HEK293 (cell line): ENCODE results near the gene DBH.

Experiments used
- CTCF ChIA-PET: fragments of 350-600 bp; formaldehyde crosslinking; extraction: SDS; loops from one replicate; lab custom pipeline; 2021; ENCODE audit warnings: antibody characterized with exemption; lab: Yijun Ruan, JAX
- POLR2A ChIA-PET: fragments of 300-600 bp; formaldehyde crosslinking; extraction: SDS; loops from one replicate; lab custom pipeline; 2020; ENCODE audit warnings: antibody characterized with exemption, inconsistent platforms; lab: Yijun Ruan, JAX
- H3K27ac ChIP-seq: fragments of 200-500 bp; sonication (Bioruptor generic); 2 replicates; pipeline ENCODE4 v1.5.1; 2014; ENCODE audit warnings: low read depth, low read length, control low read depth, inconsistent platforms; ENCODE audit errors: extremely low read depth
- H3K36me3 ChIP-seq, 2 experiments: fragments of 200-500 bp in 1 of 2; sonication (Bioruptor generic) in 1 of 2; 1 replicate in 1 of 2; 2 replicates in 1 of 2; pipeline ENCODE4 v1.5.1; 2014 to 2017; ENCODE audit warnings: inconsistent platforms in 2 of 2, low read length in 2 of 2; ENCODE audit not compliant: control insufficient read depth in 2 of 2, insufficient read depth in 1 of 2
- H3K4me1 ChIP-seq: fragments of 200-500 bp; sonication (Bioruptor generic); 2 replicates; pipeline ENCODE4 v1.5.1; 2014; ENCODE audit warnings: mild to moderate bottlenecking, low read length, inconsistent platforms; ENCODE audit not compliant: control insufficient read depth, insufficient read depth
- H3K4me3 ChIP-seq: 2 replicates; pipeline ENCODE4 v1.5.1; 2011; ENCODE audit warnings: low read depth, mild to moderate bottlenecking, control low read depth, low read length, moderate library complexity
- H3K9me3 ChIP-seq: fragments of 200-500 bp; sonication (Bioruptor generic); 2 replicates; pipeline ENCODE4 v1.5.1; 2014; ENCODE audit warnings: low read depth, low read length, inconsistent platforms; ENCODE audit not compliant: control insufficient read depth, insufficient read depth
- KLF1 ChIP-seq: fragments of 450-650 bp; formaldehyde crosslinking; IDR thresholded peaks from 2 replicates; pipeline ENCODE4 v1.5.1; 2016; ENCODE audit warnings: missing biosample characterization, missing genetic modification characterization
- MEIS1 ChIP-seq: sonication (generic); formaldehyde crosslinking; IDR thresholded peaks from 2 replicates; pipeline ENCODE4 v1.8.1; 2022; ENCODE audit warnings: missing genetic modification reagents, mild to moderate bottlenecking, borderline replicate concordance
- MYNN ChIP-seq: fragments of 450-650 bp; formaldehyde crosslinking; IDR thresholded peaks from 2 replicates; pipeline ENCODE4 v1.5.1; 2016; ENCODE audit warnings: missing biosample characterization, missing genetic modification characterization, borderline replicate concordance
- REPIN1 ChIP-seq: fragments of 450-650 bp; formaldehyde crosslinking; IDR thresholded peaks from 2 replicates; pipeline ENCODE4 v1.5.1; 2017; ENCODE audit warnings: missing biosample characterization, missing genetic modification characterization, low read depth
- SCRT2 ChIP-seq: fragments of 450-650 bp; formaldehyde crosslinking; IDR thresholded peaks from 2 replicates; pipeline ENCODE4 v1.5.1; 2016; ENCODE audit warnings: missing biosample characterization, missing genetic modification characterization
- TCF7L2 ChIP-seq: IDR thresholded peaks from 2 replicates; pipeline ENCODE4 v1.6.1; 2011; ENCODE audit warnings: low read depth, mild to moderate bottlenecking, inconsistent platforms, low read length, moderate library complexity, borderline replicate concordance
- ZFP3 ChIP-seq: fragments of 450-650 bp; formaldehyde crosslinking; IDR thresholded peaks from 2 replicates; pipeline ENCODE4 v1.5.1; 2016; ENCODE audit warnings: low read depth, missing biosample characterization, missing genetic modification characterization
- ZFP69B ChIP-seq: fragments of 450-650 bp; formaldehyde crosslinking; IDR thresholded peaks from 2 replicates; pipeline ENCODE4 v1.5.1; 2016; ENCODE audit warnings: missing biosample characterization, missing genetic modification characterization
- ZNF133 ChIP-seq: fragments of 450-650 bp; formaldehyde crosslinking; IDR thresholded peaks from 2 replicates; pipeline ENCODE4 v1.5.1; 2016; ENCODE audit warnings: missing biosample characterization, missing genetic modification characterization
- ZNF169 ChIP-seq: fragments of 450-650 bp; formaldehyde crosslinking; IDR thresholded peaks from 2 replicates; pipeline ENCODE4 v1.5.1; 2016; ENCODE audit warnings: missing biosample characterization, missing genetic modification characterization
- ZNF184 ChIP-seq: fragments of 450-650 bp; IDR thresholded peaks from 2 replicates; pipeline ENCODE4 v1.5.1; 2018; ENCODE audit warnings: missing biosample characterization, mild to moderate bottlenecking, missing genetic modification characterization
- ZNF19 ChIP-seq: fragments of 450-650 bp; formaldehyde crosslinking; IDR thresholded peaks from 2 replicates; pipeline ENCODE4; 2016; ENCODE audit warnings: missing biosample characterization, missing genetic modification characterization, low read depth
- ZNF2 ChIP-seq: fragments of 450-650 bp; formaldehyde crosslinking; IDR thresholded peaks from 2 replicates; pipeline ENCODE4 v1.5.1; 2016; ENCODE audit warnings: missing biosample characterization, missing genetic modification characterization
- ZNF214 ChIP-seq: fragments of 450-650 bp; formaldehyde crosslinking; IDR thresholded peaks from 2 replicates; pipeline ENCODE4 v1.5.1; 2017; ENCODE audit warnings: missing biosample characterization, mild to moderate bottlenecking, missing genetic modification characterization, borderline replicate concordance
- ZNF221 ChIP-seq: fragments of 450-650 bp; formaldehyde crosslinking; IDR thresholded peaks from 2 replicates; pipeline ENCODE4 v1.5.1; 2017; ENCODE audit warnings: missing biosample characterization, missing genetic modification characterization, borderline replicate concordance
- ZNF239 ChIP-seq: fragments of 450-650 bp; formaldehyde crosslinking; IDR thresholded peaks from 2 replicates; pipeline ENCODE4 v1.5.1; 2016; ENCODE audit warnings: missing biosample characterization, missing genetic modification characterization
- ZNF629 ChIP-seq: fragments of 450-650 bp; formaldehyde crosslinking; IDR thresholded peaks from 2 replicates; pipeline ENCODE4 v1.5.1; 2017; ENCODE audit warnings: missing biosample characterization, missing genetic modification characterization
- ZNF654 ChIP-seq: fragments of 450-650 bp; formaldehyde crosslinking; IDR thresholded peaks from 2 replicates; pipeline ENCODE4 v1.5.1; 2016; ENCODE audit warnings: low read depth, missing biosample characterization, missing genetic modification characterization
- TF ChIP-seq, protein P1 (sequence below): fragments of 450-650 bp; formaldehyde crosslinking; IDR thresholded peaks from 2 replicates; pipeline ENCODE4 v1.5.1; 2016; ENCODE audit warnings: missing biosample characterization, missing genetic modification characterization
- TF ChIP-seq, protein P2 (sequence below): fragments of 450-650 bp; formaldehyde crosslinking; IDR thresholded peaks from 2 replicates; pipeline ENCODE4 v1.5.1; 2016; ENCODE audit warnings: missing biosample characterization, missing genetic modification characterization, borderline replicate concordance
- TF ChIP-seq, protein P3 (sequence below): fragments of 450-650 bp; formaldehyde crosslinking; IDR thresholded peaks from 2 replicates; pipeline ENCODE4 v1.5.1; 2016; ENCODE audit warnings: missing biosample characterization, missing genetic modification characterization
- TF ChIP-seq, protein P4 (sequence below): fragments of 450-650 bp; formaldehyde crosslinking; IDR thresholded peaks from 2 replicates; pipeline ENCODE4 v1.5.1; 2017; ENCODE audit warnings: missing biosample characterization, mild to moderate bottlenecking, missing genetic modification characterization, moderate library complexity

Gene DBH

DNA sequence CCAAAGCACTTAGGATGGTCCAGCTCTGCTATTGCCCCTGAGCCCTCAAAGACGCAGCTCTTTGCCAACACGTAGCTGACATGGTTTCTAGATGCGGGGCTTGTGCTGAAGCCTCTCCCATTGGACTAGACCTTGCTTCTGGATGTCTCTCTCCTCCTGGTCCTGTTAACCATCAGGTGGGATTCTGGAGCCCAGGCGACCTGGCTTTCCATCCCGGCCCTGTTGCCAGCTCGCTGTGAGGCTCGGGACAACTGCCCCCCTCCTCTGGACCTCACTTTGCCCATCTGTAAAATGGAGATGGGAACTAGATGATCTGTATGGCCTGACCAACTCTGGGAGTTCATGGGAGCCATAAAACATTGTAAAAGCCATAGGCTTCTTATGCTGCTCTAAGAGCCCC lies 4.0 kb downstream of the DBH start:
- TF ChIP-seq MEIS1 (CRISPR knock-in tag) (no peak), MYNN (tag by site-specific recombination) (no peak), ZNF2 (tag by site-specific recombination) (no peak)
- TF ChIP-seq, all 188 proteins: peak for 0
- no peaks in the 10 kb centered on the region for H3K36me3 ChIP-seq
- H3K4me3 ChIP-seq = no peak overlapping the region
- no peaks in the 10 kb centered on the region for H3K9me3 ChIP-seq
- ChIA-PET POLR2A (no interaction called here), CTCF (interaction anchor here (1.4 kb wide), 1 partner anchor 87 kb away, joined by 3 read pairs; no protein-coding TSS in a partner anchor)
- no peaks in the 10 kb centered on the region for H3K4me1 ChIP-seq
- H3K27ac ChIP-seq = no peak overlapping the region

DNA sequence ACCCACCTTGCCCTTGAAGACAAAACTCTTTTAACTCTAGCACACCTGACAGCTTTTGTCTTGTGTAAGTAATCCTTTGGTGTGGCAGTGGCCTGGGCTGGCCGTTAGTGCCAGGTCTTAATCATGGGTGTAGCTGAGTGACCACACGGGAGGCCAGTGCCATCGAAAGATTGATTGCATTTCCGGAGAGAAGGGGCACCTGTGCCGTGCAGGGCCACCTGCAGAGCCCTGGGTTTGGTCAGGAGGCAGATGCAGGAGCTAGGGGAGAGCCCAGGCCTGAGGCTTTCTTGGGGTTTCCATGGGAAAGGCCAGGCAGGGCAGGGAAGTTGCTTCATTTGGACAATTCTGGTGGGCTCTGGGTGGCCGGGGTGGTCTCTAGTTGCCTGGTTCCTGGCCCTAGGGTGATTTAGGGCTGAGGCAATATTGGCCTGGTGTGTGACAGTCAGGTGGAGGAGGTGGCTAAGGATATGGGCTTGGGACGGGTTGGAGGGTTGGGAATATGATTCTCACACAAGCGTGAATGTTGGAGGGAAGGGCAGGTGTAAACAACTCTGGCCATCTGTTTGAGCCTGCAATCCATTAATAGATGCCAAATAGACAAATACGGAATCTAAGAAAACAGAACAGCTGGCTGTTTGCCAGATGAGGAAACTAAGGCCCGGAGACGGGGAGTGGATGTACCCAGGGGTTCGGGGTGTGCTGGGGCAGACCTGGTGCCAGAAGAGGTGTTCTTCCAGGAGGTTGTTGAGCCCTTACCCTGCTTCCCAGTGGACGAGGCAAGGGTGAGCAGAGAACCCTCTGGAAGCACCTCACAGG lies 4.6 kb downstream of the DBH start:
- no peaks in the 10 kb centered on the region for H3K36me3 ChIP-seq
- no peaks in the 10 kb centered on the region for H3K9me3 ChIP-seq
- POLR2A ChIA-PET = no interaction called here
- H3K27ac ChIP-seq = no peak overlapping the region
- no peak overlapping the region for H3K4me3 ChIP-seq
- H3K4me1 ChIP-seq = no peaks in the 10 kb centered on the region
- CTCF ChIA-PET = interaction anchor here (1.4 kb wide), 1 partner anchor 86 kb away, joined by 3 read pairs; no protein-coding TSS in a partner anchor
- TF ChIP-seq REPIN1 = no peak
- no peak for TF ChIP-seq ZNF214 (tag by site-specific recombination)
- TF ChIP-seq ZNF133 (tag by site-specific recombination) = no peak
- TF ChIP-seq ZNF654 (tag by site-specific recombination) = no peak
- TF ChIP-seq ZNF239 (tag by site-specific recombination) = no peak
- no peak for TF ChIP-seq ZNF169
- TF ChIP-seq, protein P1, sequence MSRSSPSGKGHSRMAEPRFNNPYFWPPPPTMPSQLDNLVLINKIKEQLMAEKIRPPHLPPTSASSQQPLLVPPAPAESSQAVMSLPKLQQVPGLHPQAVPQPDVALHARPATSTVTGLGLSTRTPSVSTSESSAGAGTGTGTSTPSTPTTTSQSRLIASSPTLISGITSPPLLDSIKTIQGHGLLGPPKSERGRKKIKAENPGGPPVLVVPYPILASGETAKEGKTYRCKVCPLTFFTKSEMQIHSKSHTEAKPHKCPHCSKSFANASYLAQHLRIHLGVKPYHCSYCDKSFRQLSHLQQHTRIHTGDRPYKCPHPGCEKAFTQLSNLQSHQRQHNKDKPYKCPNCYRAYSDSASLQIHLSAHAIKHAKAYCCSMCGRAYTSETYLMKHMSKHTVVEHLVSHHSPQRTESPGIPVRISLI = no peak
- no peak for TF ChIP-seq ZNF184 (tag by site-specific recombination)

DNA sequence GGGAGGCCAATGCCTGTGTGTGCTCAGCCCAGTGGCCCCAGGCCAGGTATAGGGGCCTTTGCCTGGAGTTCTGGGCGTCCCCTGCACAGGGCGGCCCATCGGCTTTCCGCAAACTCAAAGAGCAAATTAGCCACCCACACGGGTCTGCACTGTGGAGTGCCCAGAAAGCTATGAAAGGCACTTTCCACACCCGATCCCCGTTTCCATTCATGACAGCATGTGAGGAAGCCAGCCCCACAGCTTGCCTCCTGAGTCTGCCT lies 5.2 kb downstream of the DBH start:
- ChIA-PET POLR2A (no interaction called here), CTCF (interaction anchor here (0.6 kb wide), 1 partner anchor 13 kb away, joined by 4 read pairs; no protein-coding TSS in a partner anchor)
- Histone ChIP-seq H3K9me3 (no peaks in the 10 kb centered on the region), H3K4me1 (no peaks in the 10 kb centered on the region), H3K36me3 (no peaks in the 10 kb centered on the region), H3K27ac (no peak overlapping the region), H3K4me3 (no peak overlapping the region)
- TF ChIP-seq ZNF629 (tag by site-specific recombination) (no peak), ZFP3 (tag by site-specific recombination) (no peak), MEIS1 (CRISPR knock-in tag) (no peak), SCRT2 (tag by site-specific recombination) (no peak), MYNN (tag by site-specific recombination) (no peak), KLF1 (tag by site-specific recombination) (no peak), ZFP69B (tag by site-specific recombination) (no peak), ZNF221 (tag by site-specific recombination) (no peak), TCF7L2 (no peak), ZNF19 (no peak)
- TF ChIP-seq, protein P2, sequence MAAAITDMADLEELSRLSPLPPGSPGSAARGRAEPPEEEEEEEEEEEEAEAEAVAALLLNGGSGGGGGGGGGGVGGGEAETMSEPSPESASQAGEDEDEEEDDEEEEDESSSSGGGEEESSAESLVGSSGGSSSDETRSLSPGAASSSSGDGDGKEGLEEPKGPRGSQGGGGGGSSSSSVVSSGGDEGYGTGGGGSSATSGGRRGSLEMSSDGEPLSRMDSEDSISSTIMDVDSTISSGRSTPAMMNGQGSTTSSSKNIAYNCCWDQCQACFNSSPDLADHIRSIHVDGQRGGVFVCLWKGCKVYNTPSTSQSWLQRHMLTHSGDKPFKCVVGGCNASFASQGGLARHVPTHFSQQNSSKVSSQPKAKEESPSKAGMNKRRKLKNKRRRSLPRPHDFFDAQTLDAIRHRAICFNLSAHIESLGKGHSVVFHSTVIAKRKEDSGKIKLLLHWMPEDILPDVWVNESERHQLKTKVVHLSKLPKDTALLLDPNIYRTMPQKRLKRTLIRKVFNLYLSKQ (tag by site-specific recombination) = no peak
- TF ChIP-seq, protein P3, sequence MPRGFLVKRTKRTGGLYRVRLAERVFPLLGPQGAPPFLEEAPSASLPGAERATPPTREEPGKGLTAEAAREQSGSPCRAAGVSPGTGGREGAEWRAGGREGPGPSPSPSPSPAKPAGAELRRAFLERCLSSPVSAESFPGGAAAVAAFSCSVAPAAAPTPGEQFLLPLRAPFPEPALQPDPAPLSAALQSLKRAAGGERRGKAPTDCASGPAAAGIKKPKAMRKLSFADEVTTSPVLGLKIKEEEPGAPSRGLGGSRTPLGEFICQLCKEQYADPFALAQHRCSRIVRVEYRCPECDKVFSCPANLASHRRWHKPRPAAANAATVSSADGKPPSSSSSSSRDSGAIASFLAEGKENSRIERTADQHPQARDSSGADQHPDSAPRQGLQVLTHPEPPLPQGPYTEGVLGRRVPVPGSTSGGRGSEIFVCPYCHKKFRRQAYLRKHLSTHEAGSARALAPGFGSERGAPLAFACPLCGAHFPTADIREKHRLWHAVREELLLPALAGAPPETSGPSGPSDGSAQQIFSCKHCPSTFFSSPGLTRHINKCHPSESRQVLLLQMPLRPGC (tag by site-specific recombination) = no peak
- TF ChIP-seq, protein P4, sequence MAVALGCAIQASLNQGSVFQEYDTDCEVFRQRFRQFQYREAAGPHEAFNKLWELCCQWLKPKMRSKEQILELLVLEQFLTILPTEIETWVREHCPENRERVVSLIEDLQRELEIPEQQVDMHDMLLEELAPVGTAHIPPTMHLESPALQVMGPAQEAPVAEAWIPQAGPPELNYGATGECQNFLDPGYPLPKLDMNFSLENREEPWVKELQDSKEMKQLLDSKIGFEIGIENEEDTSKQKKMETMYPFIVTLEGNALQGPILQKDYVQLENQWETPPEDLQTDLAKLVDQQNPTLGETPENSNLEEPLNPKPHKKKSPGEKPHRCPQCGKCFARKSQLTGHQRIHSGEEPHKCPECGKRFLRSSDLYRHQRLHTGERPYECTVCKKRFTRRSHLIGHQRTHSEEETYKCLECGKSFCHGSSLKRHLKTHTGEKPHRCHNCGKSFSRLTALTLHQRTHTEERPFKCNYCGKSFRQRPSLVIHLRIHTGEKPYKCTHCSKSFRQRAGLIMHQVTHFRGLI (tag by site-specific recombination) = no peak
